Measurements from ENCODE around the gene DHX15.

DHX15 gene

DNA sequence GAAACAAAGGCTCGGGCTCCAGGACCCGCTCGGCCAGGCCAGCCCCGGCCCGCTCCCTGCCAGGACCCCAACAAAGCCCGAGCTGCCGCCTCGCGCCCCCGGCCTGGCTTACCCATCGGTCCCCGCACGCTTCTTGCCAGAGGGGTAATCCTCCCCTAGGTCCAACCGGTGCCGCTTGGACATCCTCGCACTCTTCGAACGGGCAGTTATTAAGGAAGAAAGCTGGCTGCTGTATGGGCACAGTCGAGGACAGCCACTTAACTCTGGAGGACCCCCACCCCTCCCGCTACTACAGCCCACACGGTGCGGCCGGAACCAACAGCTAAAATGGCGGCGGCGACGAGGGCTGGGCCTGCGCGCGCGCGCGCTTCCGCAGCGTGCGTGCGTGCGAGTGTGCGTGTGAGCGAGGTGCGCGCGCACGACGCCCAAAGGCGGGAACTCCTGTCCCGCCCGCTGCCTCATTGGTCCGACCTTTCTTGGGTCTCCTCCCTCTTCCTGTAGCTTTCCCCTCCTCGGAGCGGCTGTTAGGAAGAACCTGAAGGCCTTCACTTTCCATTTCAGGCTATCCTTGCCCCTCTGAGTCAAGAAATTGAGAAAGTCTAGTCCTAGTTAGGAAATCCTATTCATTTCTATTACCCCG lies at the start of gene DHX15:
TSS of gene DHX15 (minus strand) at position 344 of the 640 bp plus-strand sequence. CDS start at position 183, 161 bp downstream.
- DNase-seq (ENCODE audit: low read depth) = peak; percentile 96

DNA sequence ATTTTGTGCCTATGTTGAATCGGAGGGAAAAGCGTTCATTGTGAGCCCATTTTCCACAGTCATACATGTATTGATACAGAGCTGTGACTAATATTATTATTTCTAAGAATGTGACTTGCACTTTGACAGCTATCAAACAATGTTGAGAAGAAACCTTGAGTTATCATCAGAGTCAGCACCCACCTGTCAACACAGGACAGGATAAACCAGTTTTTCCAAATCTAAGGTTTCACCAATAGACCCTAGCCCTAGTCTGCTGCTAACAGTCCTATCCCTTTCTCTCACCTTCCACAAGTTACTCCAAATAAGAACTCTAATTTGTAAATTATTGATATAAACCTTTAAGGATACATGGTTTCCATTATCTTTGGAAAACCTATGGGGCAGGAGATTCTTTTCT lies 47.7 kb upstream of the DHX15 start:
- DNase-seq (ENCODE audit: low read depth) = no peak

DNA sequence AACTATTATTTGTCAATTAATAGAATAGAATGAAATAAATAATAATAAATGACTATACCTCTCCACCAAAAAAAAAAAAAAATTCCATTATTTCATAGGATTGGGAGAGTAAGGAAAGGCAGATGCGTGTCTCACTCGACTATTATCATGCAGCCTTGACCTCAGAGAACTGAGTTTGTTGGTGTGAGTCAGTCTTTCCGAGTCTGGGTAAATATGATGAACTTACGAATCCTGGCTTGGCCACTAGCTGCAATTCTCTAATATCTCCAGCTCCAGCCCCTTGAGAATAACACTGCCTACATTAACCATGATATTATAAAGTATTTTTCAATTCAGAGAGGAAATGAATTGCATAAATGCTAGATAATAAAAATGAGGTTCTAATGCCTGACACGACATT lies 46.6 kb upstream of the DHX15 start:
- DNase-seq (ENCODE audit: low read depth) = no peak

DNA sequence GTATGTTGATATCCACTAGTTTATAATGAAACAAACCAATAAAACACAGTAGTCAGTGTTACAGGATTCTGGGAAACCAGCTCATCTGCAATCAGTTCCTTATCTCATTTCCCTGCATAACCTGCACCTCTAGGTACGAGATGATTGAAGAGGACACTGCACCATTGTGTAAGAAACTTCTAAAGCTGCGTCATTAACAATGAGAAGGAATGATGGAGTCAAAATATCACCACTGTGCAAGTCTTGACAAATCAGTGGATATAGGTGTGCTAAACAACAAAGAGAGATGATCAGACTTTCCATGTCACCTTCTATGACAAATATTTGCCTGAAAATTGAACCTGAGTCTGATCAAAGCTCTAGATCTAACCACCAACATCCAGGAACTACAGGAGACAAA lies 40.7 kb upstream of the DHX15 start:
- no peak for DNase-seq (ENCODE audit: low read depth)

DNA sequence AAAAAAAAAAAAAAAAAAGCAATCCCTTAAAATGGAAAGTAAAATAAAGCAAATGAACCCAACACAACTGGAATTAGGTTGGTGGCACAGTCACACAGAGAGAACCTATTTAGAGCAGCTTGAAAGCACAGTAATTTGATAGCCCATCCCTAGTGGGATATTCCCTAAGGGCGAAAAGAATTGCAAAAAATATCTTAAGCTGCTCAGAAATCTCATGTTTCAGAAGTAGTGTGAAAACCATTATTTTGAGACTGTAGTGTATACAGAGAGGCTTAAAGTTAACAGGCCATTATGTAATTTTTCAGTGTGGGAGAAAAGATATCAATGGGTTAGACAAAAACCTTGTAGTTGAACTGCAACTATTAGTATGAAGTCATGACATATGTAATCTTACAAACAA lies 40.0 kb upstream of the DHX15 start:
- DNase-seq (ENCODE audit: low read depth) = no peak

DNA sequence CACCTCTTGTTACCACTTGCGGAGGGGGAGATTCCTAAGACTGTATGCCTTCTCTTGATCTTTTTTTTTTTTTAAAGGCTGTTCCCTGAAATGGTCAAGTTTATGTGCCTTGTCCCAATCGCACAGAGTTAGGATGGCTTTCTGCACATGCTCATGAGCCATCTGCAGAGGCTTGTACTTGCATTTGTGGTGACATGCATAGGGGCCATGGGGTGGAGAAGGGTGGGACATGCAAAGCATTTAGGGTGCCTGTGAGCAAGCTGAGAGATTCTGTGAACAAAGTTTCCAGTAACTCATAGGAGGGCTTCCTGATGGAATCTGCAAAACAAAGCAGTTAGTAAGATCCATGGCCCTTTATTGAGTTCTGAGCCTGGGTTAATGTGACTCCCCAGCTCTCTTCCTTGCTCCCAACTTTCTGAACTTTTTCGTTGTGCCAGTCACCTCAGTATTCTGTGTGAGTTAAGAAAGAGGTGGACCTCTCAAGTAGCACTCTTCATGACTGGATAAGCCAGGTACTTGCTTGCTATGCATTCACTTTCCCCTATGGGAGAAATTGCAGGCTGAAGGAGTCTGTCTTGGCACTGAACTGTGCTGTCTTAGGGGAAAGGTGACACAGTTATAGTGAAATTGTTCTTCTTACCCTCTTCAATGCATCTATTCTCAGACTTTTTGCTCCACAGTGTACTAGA lies 37.9 kb upstream of the DHX15 start:
- no peak for DNase-seq (ENCODE audit: low read depth)

DNA sequence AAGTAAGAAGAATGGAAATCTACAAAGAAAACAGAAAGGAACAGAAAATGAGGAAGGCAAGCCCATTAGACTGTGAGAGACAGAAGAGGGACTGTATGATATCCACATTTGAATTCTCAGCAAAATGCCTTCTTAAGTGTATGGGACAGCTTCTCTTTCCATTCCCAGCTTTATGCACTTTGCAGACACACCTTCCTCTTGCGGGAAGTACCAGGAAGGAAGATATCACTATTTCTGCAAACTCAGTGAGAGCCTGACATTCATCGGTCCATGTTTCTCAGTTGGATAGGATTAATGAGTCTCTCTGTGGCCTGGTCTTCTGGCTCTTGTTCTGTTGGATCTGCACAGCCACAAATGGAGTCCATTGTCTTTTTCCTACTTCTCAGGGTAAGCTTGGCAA lies 31.6 kb upstream of the DHX15 start:
- DNase-seq (ENCODE audit: low read depth) = no peak

DNA sequence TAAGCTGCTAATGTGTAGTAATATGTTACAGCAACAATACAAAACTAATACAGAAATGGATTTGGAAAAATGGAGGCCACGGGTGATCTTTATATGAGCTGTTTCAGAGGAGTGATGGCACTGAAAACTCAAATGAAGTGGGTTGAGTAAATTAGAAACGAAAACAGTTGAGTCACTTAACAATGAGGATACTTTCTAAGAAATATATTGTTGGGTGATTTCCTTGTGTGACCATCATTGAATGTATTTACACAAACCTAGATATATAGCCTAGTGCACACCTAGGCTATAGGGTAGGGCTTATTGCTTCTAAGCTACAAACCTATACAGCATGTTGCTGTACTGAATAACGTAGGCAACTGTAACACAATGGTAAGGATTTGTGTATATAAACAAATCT lies 30.5 kb upstream of the DHX15 start:
- DNase-seq (ENCODE audit: low read depth) = no peak

DNA sequence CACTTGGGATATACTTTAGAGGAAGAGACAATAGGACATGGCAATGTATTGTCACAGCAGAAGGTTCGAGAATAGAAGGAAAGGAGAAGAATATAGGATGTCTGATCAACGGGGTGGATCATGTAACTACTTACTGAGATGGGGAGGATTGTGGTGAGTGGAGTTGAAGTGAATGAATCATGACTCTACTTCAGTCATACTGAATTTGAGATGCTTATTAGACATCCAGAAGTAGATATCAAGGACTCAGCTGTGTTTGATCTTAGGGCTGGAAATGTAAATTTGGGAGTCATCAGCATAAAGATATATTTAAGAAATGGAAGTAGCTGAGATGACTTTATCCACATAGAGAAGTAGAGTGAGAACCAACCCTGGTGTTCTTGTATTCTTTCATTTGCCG lies 29.1 kb upstream of the DHX15 start:
- no peak for DNase-seq (ENCODE audit: low read depth)

DNA sequence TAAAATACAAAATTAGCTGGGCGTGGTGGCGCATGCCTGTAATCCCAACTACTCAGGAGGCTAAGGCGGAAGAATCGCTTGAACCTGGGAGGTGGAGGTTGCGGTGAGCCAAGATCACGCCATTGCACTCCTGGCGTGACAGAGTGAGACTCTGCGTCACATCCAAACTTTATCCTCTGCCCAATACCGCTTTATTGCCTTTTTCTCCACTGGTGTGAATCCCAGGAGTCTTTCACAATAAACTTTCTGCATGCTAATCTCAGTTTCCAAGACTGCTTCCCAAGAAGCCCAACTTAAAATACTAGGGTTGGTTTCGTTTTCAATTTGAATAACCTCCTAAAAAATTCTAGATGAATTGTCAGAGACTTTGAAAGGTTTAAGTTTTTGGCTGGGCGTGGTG lies 27.2 kb upstream of the DHX15 start:
- no peak for DNase-seq (ENCODE audit: low read depth)

DNA sequence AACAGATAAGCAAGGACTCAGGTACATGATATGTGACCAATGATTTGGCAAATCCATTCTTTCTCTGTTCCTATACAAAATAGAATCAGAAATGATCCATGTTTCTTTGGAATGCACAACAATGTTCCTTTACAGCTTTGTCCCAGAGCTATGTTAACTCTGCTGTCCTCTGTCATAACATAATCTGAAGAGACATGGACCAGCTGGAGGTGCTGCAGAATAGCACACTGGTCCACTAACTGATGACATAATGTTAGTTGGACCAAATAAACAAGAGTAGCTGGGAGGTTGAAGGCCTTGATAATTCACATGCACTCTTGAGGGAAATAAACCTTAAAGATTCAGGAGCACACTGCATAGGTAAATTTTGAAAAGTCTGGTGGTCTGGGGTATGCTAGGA lies 23.0 kb upstream of the DHX15 start:
- no peak for DNase-seq (ENCODE audit: low read depth)

DNA sequence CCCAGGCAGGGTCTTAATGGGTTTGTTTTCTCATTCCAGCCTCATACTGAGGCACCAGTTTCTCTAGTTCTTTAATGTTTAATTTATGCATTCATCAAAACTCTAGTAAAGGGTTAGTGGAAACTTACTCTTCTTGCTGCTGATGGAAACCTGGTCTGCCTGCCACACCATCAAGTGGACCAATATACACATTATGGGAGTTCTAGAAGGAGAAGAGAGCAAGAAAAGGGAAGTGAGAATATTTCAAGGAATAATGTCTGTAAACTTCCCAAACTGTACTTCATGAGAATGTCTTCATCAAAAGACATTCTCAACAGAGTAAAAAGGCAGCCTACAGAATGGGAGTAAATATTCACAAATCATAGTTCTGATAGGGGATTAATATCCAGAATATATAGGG lies 20.9 kb upstream of the DHX15 start:
- DNase-seq (ENCODE audit: low read depth) = no peak

DNA sequence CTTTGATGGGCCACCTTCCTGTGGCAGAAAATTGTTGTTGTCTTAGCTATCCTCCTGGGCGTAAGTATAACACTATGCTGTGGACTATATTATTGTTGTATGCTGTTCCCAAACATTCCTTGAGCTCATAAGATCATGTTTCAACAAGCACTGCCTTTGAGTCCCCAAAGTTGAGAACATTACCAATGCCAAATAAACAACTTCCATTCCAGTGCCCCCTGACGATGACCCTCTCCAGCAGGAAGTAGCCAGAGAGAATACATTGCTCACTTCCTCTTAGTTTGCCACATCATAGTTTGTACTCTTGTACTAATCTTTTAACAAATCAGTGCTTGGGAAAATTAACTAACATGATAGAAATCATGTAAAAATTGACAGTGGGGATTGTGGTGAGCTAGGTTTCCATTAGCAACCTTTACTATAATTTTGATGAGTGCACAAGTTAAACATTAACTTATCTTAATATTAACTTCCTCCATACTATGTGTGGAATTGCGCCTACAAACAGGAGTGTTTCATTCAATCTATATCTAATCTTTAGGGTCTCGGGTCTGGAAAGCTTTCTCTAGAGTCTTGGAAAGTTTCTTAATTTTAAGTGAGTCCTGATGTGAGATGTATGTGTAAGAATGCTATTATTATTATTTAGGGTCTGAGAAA lies 20.3 kb upstream of the DHX15 start:
- DNase-seq (ENCODE audit: low read depth) = peak; percentile 13

DNA sequence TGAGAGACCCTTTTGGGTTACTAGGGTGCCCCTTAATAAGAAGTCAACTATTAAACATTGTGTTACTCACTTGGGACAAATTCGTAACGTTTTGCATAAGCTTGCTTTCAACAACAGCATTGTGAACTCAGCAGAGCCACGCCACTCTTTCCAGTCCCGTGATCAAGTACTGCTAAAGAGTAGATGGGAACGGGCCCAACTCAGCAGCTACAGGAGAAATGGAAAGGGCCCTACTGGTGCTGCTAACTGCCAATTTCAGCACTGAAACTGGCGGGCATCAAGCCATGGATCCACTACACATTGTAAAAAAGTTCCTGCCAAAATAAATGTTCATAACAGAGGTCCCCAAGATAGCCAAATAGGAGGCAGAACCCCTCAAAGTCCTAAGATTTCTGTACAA lies 19.0 kb upstream of the DHX15 start:
- DNase-seq (ENCODE audit: low read depth) = no peak

DNA sequence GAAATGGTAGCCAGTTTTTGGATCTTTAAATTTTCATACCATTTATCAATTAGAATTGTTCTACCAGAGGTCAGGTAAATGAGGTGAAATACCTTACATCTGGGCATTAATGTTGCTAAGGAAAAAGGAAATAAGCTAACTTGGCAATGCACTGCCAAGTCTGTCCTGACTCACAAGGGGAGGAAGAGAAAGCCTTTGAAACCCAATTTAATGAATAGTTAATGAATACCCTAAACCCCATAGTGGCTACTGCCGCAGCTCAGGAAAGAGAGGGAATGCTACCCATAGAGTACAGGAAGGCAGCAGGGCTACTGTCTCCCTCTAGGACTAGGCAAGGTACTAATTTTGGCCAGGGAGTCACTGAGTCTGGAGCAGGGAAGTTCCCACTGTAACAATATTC lies 16.8 kb upstream of the DHX15 start:
- DNase-seq (ENCODE audit: low read depth) = no peak

DNA sequence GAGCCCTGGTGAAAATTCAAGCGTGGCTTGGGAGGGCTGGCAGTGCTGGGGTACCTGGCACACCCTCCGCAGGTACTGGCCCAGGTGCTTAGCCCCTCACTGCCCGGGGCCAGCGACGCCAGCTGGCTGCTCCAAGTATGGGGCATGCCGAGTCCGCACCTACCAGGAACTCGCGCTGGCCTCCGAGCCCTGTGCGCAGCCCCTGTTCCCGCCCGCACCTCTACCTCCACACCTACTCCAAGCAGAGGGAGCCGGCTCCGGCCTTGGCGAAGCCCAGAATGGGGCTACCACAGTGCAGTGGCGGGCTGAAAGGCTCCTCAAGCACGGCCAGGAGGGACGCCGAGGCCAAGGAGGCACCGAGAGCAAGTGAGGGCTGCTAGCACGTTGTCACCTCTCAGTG lies 14.9 kb upstream of the DHX15 start:
- DNase-seq (ENCODE audit: low read depth) = no peak

DNA sequence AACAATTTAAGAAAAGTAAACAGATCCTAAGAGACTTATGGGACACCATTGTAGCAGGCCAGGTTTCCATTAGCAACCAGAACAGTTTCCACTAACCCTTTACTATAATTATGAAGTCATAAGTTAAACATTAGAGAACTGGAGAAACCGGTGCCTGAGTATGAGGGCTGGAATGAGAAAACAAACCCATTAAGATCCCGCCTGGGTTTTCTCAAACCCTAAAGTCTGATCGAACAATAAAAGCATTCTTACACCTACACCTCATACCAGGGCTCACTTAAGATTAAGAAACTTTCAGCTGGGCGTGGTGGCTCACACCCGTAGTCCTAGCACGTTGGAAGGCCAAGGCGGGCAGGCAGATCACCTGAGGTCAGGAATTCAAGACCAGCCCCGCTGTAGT lies 13.7 kb upstream of the DHX15 start:
- DNase-seq (ENCODE audit: low read depth) = no peak

DNA sequence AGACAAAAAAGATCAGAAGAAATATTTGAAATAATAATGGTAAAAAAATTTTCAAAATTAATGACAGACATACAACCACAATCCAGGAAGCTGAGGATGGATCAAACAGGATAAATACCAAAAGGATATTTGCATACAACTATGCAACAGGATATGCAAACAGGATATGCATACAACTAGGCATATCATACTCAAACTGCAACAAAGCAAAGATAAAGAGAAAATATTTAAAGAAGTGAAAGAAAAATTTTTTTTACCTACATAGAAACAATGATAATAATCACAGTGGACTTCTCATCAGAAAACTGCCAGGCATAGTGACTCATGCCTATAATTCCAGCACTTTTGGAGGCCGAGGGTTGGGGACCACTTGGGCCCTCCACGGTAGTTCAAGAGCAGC lies 11.3 kb upstream of the DHX15 start:
- DNase-seq (ENCODE audit: low read depth) = no peak

DNA sequence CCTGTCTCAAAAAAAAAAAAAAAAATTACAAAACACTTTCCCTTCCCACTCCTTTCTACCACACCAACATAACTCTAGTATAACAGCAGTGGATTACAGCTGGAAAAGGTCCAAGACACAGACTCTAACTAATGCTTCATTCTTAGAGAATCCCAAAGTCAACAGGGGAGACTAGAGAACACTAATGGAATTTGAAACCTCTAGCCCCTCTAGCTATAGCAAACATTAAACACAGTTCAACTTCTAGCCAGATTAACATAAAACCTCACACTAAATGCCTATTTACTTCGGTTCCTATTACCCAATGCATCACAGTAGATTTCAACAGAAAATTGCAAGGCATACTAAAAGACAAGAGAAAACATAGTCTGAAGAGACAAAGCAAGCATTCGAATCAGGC lies 10.5 kb upstream of the DHX15 start:
- DNase-seq (ENCODE audit: low read depth) = peak; percentile 26

DNA sequence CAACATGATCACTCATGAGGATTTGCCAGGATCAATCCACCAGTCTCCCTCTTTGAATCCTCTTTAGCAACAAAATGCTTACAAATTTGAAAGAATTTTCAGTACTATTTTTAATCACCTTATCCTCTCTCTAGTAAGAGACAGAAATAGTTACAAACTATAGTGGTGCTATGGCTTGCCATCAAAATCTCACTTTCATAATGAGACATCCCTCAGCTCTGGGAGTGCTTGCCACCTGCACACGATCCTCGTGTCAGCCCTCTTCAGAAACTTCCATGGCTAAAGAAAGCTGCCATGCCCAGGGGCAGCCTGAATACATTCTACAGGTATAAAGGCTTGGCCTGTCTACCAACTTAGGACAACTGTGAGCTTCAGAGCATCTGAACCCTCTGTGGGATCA lies 5.1 kb upstream of the DHX15 start:
- no peak for DNase-seq (ENCODE audit: low read depth)

DNA sequence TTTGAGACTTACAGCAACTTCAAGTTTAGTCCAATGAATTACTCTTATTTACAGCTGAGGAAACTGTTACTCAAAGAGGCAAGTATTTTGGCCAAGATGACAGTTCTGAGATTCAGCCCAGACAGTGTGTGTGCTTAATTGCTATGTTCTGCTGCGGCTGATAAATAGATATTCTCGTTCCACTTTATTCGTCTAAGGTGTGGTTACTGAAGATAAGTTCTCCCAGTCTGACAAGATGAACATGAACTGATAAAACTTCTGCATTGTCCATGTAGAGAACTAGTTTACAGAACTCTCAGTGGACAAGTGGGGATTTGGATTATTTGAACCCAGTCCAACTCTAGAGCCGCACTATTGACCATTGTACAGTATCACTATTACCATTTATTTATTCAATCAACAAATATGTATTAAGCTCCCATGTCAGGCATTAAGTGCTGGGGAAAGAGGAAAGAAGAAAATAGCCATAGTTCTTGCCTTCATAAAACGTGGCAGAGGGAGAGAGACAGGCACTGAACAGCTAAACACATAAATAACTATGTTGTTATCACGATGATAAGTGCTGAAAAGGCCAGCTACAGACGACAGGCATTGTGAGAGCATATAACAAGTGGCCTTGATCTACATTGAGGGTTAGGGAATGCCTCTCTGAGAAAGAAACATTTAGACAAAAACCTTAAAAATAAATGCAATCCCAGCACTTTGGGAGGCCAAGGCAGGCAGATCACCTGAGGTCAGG lies 4.0 kb upstream of the DHX15 start:
- DNase-seq (ENCODE audit: low read depth) = no peak

DNA sequence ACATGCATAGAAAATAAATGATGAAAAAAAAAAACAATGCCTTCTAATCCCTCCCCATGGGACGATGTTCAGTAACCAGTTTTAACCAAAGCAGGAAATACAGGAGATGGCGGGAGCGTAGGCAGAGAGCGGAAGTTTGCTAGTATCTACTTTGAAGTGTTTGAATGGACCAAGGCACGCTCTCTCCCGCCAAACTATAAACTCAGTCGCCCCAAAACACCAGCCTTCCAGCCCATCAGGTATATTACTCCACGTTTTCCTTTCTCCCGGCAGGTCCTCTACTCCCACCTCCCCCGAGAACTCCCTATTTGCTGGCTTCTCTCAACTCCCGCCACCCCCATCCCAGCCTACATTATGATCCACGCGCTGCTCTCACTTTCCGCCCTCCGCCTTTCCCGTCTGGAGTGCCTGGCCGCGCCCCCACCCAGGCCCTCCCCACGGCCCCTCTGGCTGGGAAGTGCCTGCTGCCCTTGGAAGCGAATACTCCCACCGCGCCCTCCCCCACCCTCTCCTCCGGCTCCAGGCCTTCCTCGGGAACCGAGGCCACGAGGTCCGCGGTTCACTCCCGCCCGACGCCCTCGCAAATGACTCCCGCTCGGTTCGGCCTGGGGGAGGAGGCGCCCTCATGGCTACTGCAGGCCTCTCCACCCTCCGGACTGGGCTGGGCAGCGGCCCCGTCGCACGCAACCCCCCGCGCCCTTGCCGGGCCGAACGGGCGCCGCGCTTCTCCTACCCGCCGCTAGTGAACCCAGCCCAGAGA lies 723 bp downstream of the DHX15 start:
- peak; percentile 77 for DNase-seq (ENCODE audit: low read depth)

Measured in ELR (cell line).